CD4-positive, alpha-beta T cell treated with Interleukin-17A for 1 hour (primary cell): Measurements from ENCODE around the gene ANO6.
"Not testable (repeated sequence)": the region's sequence is repeated elsewhere in the genome, so short reads cannot be mapped to it uniquely, and the experiment has no call there.

Experiments used
- DNase-seq: peaks from one replicate; pipeline ENCODE4 v3.0.0-alpha.2; 2020

Gene ANO6, protein sequence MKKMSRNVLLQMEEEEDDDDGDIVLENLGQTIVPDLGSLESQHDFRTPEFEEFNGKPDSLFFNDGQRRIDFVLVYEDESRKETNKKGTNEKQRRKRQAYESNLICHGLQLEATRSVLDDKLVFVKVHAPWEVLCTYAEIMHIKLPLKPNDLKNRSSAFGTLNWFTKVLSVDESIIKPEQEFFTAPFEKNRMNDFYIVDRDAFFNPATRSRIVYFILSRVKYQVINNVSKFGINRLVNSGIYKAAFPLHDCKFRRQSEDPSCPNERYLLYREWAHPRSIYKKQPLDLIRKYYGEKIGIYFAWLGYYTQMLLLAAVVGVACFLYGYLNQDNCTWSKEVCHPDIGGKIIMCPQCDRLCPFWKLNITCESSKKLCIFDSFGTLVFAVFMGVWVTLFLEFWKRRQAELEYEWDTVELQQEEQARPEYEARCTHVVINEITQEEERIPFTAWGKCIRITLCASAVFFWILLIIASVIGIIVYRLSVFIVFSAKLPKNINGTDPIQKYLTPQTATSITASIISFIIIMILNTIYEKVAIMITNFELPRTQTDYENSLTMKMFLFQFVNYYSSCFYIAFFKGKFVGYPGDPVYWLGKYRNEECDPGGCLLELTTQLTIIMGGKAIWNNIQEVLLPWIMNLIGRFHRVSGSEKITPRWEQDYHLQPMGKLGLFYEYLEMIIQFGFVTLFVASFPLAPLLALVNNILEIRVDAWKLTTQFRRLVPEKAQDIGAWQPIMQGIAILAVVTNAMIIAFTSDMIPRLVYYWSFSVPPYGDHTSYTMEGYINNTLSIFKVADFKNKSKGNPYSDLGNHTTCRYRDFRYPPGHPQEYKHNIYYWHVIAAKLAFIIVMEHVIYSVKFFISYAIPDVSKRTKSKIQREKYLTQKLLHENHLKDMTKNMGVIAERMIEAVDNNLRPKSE

GRCh38 chr12:45215419-45216229, at the start of gene ANO6:
TSS of gene ANO6 (plus strand) at chr12:45216095. CDS start at chr12:45216322, 227 bp downstream.
- DNase-seq = peak; percentile 79

DNA sequence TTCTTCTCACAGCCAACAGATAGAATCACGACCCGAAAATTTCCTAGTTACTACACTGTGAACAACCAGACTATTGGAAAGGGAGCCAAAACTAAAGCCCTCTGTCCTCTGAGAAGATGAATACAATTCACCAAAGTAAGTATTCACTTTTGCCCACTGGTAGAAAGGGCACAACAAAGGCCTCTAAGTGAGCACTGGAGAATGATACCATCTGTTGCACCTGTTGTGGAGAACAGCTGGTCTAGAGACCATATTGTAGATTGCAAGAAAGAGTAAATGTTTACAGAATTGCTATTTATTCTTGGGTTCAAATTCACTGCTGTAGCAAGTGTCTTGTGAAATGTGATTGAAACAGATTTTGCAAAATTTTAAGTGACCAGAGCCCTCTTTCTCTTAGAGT, 46.9 kb upstream of the ANO6 start:
- DNase-seq = no peak

DNA sequence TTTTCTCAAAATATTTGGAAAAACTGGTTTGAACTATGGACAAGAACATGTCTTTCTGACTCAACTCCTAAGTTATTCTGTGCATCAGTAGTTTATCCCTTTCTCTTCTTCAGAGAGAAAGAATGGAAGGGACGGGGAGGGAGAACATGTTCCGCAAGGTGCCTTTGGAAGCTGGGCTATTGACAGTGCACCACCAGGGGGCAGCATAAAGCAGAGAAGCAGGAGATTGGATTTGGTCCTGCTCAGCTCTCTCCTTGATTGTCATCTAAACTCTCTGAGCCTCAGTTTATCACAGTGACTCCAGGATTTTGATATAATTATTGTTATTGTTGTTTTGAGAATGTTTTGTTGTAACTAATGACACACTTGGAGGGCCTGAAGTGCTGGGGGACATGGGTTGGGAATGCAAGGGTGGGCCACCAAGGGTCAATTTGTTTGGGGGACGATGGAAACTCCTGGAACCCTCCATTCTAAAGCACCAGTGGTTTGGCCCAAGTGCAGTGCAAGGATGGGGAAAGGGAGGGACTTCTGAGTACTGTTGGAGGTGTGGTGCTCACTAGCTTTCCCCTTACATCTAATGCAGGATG, 45.3 kb upstream of the ANO6 start:
- peak; percentile 72 for DNase-seq

DNA sequence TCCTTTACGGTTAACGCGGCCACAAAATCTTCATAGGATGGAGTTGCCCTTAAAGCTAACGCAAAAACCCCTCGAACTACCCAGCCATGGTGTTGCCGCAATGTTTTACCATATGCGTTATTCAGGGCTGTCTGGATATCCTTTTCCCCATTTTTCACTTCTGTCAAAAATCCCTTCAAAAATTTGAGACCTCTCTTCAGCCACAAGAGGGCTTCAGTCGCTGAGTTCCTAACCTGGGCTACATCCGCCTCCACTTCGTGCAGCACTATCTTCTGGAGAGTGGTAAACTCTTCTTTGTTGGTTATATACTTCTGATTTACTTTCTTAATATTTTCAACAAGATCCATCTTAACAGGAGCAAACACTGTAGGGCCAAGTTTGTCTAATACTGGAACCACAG, 42.6 kb upstream of the ANO6 start:
- not testable (repeated sequence) for DNase-seq

DNA sequence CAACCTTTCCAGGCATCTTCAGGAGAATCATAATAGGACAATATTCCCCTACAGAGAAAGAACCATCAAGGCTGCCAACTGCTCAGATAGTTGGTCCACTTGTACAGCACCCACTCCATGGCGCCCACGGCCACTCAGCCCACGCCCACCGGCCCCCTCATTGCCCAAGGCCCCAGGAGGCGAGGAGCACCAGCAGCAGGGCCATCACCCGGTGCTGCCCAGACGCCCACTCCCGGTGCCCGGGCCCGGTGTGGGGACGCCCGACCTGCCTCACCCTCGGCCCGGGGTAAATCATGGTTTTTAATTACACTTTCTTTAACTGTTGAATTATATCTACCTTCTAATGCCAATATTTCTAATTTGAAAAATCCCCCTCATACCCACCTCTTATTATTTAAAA, 41.3 kb upstream of the ANO6 start:
- DNase-seq = no peak

DNA sequence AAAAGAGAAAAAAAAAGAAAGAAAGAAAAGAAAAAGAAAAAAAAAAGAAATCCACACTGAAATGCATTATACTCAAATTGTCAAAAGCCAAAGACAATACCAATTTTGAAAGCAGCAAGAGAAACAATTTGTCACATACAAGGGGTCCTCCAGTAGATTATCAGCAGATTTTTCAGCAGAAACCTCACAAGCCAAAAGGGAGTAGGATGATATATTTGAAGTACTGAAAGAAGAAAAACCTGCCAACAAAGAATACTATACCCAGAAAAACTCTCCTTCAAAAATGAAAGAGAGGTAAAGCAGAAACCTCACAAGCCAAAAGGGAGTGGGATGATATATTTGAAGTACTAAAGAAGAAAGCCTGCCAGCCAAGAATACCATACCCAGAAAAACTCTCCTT, 37.1 kb upstream of the ANO6 start:
- DNase-seq = no peak

- no peak for DNase-seq
Measured at GRCh38 chr12:45182511-45182910, 33.4 kb upstream of the ANO6 start.

DNA sequence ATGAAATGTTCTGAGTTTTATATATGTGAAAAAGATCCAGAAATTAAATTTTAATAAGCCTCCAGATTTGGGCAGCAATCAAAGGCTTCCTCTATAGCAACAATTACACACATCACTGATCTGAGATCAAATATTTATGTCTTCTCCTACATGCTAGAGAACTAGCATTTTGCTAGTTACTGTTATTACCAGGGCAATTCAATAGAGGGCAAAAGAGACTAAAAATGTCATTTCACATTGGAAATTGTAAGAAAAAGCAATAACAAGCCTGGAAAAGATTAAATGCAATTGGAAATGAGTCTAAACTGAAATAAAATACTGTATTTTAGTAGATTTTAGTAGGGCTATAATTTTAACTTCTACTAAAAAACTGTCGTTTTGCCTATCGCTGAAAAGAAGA, 32.6 kb upstream of the ANO6 start:
- DNase-seq = no peak

DNA sequence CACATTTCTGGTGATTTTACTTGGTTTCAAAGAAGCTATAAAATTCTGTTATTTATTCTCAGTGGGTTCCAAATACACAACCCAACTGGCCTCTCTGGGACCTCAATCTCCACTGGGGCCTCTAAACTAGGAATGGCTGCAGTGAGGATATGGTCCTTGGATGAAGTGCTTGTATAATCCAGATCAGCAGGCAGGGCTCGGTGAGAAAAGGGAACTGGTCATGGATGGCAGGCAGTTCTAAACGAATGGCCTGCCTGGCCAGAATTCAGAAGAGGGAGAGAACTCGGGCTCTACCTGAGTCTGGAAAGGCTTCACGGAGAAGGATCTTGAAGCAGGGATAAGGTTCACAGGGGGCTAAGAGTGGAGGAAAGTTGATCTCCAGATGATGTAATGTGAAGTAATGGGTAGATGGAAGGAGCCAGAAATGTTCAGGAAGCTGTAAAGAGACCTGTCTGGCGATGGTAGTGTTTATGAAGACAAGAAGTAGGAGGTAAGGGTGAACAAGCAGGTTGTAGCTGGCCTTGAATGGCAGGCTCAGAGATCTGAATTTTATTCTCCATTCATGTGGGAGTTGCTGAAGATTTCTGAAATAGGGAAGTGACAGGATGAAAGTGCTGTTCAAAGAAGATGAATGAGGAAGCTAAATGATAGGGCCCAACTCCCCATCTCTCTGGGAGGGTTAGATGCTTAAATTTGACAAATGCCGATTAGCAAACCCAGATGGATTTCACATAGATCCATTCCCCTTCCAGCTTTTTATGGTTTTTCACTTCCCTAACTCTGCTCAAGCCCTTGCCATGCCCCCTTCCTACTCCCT, 31.5 kb upstream of the ANO6 start:
- no peak for DNase-seq

GRCh38 chr12:45186762-45187161, 29.1 kb upstream of the ANO6 start:
- DNase-seq = no peak

DNA sequence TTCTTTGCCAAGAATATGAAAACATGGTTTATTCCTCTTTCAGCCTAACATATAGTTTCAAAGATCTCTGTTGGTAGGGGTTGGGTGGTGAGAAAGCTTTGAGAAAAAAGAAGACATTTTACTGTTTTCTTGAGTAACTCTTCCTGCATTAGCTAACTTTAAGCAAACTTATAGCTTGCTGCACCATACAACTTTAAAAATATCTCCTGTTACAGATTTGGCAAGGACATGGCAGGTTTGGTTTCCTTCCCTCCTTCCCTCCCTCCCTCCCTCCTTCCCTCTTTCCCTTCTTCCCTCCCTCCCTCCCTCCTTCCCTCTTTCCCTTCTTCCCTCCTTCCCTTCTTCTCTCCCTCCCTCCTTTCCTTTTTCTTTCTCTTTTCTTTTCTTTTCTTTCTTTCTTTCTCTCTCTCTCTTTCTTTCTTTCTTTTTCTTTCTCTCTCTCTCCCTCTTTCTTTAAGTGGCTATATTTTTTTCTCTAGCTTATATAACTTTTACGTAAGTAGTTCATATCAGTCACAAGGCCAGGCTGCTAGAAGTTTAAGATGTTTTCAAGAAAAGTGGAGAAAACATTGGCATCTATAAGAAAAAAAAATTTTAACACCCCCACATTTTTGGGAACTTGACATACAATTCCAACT, 26.0 kb upstream of the ANO6 start:
- no peak for DNase-seq

DNA sequence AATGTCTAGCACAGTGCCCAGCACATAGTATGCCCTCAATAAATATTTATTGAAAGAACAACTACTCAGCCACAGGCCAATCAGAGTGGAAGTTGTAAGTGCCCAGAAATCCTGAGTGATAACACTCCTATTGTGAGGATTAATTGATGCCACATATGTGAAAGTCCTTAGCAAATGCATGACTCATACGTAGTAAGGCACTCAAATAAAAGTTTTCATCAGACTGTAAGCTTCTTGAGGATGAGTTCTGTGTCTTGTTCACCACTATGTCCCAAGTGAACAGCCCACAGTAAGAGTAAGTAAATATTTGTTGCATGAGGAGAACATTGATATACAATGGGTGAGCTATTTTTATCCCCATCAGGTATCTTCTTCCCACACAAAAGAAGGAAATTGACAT, 24.7 kb upstream of the ANO6 start:
- no peak for DNase-seq

GRCh38 chr12:45192707-45193106, 23.2 kb upstream of the ANO6 start:
- no peak for DNase-seq

DNA sequence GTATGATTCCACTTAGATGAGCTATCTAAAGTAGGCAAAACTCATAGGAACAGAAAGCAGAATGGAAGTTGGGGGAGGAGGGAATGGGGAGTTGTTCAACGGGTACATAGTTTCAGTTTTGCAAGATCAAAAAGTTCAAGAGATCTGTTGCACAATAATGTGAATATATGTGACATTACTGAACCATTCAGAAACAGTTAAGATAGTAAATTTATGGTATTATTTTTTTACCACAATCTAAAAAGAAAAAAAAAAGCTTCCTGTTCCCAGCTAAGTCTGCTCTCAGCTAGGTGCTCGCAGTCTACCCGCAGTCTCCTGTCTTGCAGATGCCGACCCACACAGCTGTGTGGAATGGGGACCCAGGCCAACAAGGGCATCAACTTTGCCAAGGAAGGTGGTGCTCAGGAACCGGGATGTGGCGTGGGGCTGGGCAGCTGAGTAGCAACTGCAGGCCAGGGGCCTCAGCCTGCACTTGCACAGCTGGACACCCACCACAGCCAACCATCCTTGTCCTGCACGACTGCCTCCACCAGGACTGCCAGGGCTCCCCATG, 15.3 kb upstream of the ANO6 start:
- DNase-seq = peak; percentile 16

DNA sequence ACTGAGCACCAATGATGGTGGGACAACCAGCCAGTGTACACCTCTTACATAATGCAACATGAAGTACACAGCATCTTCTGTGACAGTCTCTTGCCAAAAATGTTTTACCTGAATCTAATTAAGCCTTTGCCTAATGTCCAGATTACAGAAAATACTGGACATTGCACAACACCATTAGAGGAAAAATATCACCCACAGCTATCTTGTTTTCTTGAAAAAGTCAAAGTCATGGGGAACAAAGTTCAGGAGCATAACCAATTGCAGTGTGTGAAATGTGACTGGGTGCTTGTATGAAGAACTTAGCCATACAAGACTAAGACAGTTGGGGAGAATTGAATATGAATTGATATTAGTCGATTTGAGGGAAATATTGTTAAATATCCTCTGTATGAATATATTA, 12.1 kb upstream of the ANO6 start:
- no peak for DNase-seq

GRCh38 chr12:45204757-45205156, 11.1 kb upstream of the ANO6 start:
- no peak for DNase-seq

GRCh38 chr12:45205165-45205825, 10.6 kb upstream of the ANO6 start:
- no peak for DNase-seq

GRCh38 chr12:45208604-45209487, 7.0 kb upstream of the ANO6 start:
- DNase-seq = no peak

DNA sequence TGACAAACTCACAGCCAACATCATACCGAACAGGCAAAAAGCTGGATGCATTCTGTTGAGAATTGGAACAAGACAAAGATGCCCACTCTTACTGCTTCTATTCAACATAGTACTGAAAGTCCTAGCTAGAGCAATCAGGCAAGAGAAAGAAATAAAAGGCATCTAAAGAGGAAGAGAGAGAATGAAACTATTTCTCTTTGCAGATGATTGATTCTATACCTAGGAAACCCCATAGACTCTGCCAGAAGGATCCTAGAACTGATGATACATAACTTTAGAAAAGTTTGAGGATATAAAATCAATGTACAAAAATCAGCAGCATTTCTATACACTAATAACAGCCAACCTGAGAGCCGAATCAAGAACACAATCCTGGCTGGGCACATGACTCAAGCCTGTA, 6.1 kb upstream of the ANO6 start:
- DNase-seq = no peak
